MM.1S (cell line): ENCODE results near the gene TBC1D10A.

Experiments
- DNase-seq: peaks from one replicate; pipeline ENCODE4 v3.0.0-alpha.2; 2015
- H2AFZ ChIP-seq: fragments of 300-600 bp; sonication (generic); 2 replicates; pipeline ENCODE4 v1.6.0; 2016; ENCODE audit warnings: antibody characterized with exemption, low read length
- H3F3A ChIP-seq: fragments of 300-600 bp; sonication (generic); 2 replicates; pipeline ENCODE4 v1.6.1; 2016; ENCODE audit warnings: mild to moderate bottlenecking, antibody characterized with exemption, low read length, moderate library complexity, mixed read lengths; ENCODE audit not compliant: insufficient read depth
- H3K27ac ChIP-seq: fragments of 300-600 bp; sonication (generic); 2 replicates; pipeline ENCODE4 v1.5.1; 2016; ENCODE audit warnings: mild to moderate bottlenecking, low read length
- H3K27me3 ChIP-seq: fragments of 300-600 bp; sonication (generic); replicated peaks from 2 replicates; pipeline ENCODE4 v1.6.0; 2016; ENCODE audit warnings: low read length; ENCODE audit not compliant: insufficient read depth
- H3K36me3 ChIP-seq: fragments of 300-600 bp; sonication (generic); replicated peaks from 2 replicates; pipeline ENCODE4 v1.6.1; 2016; ENCODE audit warnings: mild to moderate bottlenecking, low read length, mixed read lengths; ENCODE audit not compliant: insufficient read depth
- H3K4me1 ChIP-seq: fragments of 300-600 bp; sonication (generic); 2 replicates; pipeline ENCODE4 v1.6.1; 2016; ENCODE audit warnings: low read length, mixed read lengths
- H3K4me2 ChIP-seq: fragments of 300-600 bp; sonication (generic); 2 replicates; pipeline ENCODE4 v1.6.0; 2016; ENCODE audit warnings: low read depth, low read length
- H3K4me3 ChIP-seq: fragments of 300-600 bp; sonication (generic); 2 replicates; pipeline ENCODE4 v1.5.1; 2016; ENCODE audit warnings: low read length, mixed read lengths
- H3K79me2 ChIP-seq: fragments of 300-600 bp; sonication (generic); 2 replicates; pipeline ENCODE4 v1.6.1; 2016; ENCODE audit warnings: mixed run types, low read length, mixed read lengths
- H3K9ac ChIP-seq: fragments of 300-600 bp; sonication (generic); 2 replicates; pipeline ENCODE4 v1.6.1; 2016; ENCODE audit warnings: low read length, mixed read lengths
- H3K9me2 ChIP-seq: fragments of 300-600 bp; sonication (generic); replicated peaks from 2 replicates; pipeline ENCODE4 v1.6.1; 2016; ENCODE audit warnings: mild to moderate bottlenecking, low read length, mixed read lengths; ENCODE audit not compliant: insufficient read depth
- H3K9me3 ChIP-seq: fragments of 300-600 bp; sonication (generic); replicated peaks from 2 replicates; pipeline ENCODE4 v1.6.1; 2016; ENCODE audit warnings: mild to moderate bottlenecking, low read length, mixed read lengths; ENCODE audit not compliant: insufficient read depth
- H4K20me1 ChIP-seq: fragments of 300-600 bp; sonication (generic); 2 replicates; pipeline ENCODE4 v1.6.1; 2016; ENCODE audit warnings: mild to moderate bottlenecking, low read length, moderate library complexity, mixed read lengths; ENCODE audit not compliant: insufficient read depth
- CTCF ChIP-seq: fragments of 300-600 bp; sonication (generic); IDR thresholded peaks from 2 replicates; pipeline ENCODE4 v1.5.1; 2016; ENCODE audit warnings: antibody characterized with exemption, low read length, mixed read lengths
- EZH2 ChIP-seq: fragments of 300-600 bp; sonication (generic); optimal IDR thresholded peaks from 2 replicates; pipeline ENCODE3; 2017; ENCODE audit warnings: low read depth, mild to moderate bottlenecking, antibody characterized with exemption, low read length, mixed read lengths
- EZH2phosphoT487 ChIP-seq: fragments of 300-600 bp; sonication (generic); IDR thresholded peaks from 2 replicates; pipeline ENCODE4 v1.6.1; 2018; ENCODE audit warnings: antibody characterized with exemption, low read length

Gene TBC1D10A

GRCh38 chr22:30336752-30337460 is 10.2 kb upstream of the TBC1D10A start:
- DNase-seq: no peak
- H3K27me3 ChIP-seq: no peaks in the 10 kb centered on the region
- H3K4me2 ChIP-seq: no peak overlapping the region
- no peaks in the 10 kb centered on the region for H3K9me3 ChIP-seq
- H3K79me2 ChIP-seq: no peaks in the 10 kb centered on the region
- H3K9me2 ChIP-seq: no peaks in the 10 kb centered on the region
- H3K9ac ChIP-seq: no peak overlapping the region
- peaks cover 25% of the 10 kb centered on the region for H3K36me3 ChIP-seq
- no peak overlapping the region for H2AFZ ChIP-seq
- H3K4me3 ChIP-seq: no peak overlapping the region
- no peaks in the 10 kb centered on the region for H3F3A ChIP-seq
- no peak overlapping the region for H3K27ac ChIP-seq
- H3K4me1 ChIP-seq: no peaks in the 10 kb centered on the region
- no peaks in the 10 kb centered on the region for H4K20me1 ChIP-seq
- TF ChIP-seq EZH2: no peak
- TF ChIP-seq CTCF: no peak
- no peak for TF ChIP-seq EZH2phosphoT487

DNA sequence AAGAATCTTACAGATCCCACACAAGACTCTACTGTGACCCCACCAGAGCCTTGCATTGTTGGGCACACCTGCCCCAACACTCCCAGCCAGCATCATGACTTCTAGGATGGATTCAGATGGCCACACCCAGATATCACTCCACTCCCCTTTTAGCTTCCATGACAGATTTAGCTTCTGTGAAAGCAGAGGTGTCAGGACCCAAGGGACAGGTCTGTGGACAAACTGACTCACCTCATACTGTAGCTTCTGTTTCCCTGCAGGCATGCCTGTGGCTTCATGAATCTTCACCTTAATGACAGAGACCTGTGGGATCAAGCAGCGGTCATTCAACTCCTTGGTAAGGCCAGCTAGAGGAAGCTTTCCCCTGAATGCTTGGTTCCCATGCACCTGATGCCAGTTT is 8.5 kb upstream of the TBC1D10A start:
- H3F3A ChIP-seq: no peaks in the 10 kb centered on the region
- H3K4me2 ChIP-seq: no peak overlapping the region
- H3K4me1 ChIP-seq: no peaks in the 10 kb centered on the region
- H3K9ac ChIP-seq: no peak overlapping the region
- no peaks in the 10 kb centered on the region for H3K27me3 ChIP-seq
- TF ChIP-seq EZH2phosphoT487: no peak
- no peak for TF ChIP-seq CTCF
- TF ChIP-seq EZH2: no peak
- H2AFZ ChIP-seq: no peak overlapping the region
- H3K4me3 ChIP-seq: no peak overlapping the region
- no peaks in the 10 kb centered on the region for H4K20me1 ChIP-seq
- no peak for DNase-seq
- H3K36me3 ChIP-seq: peaks cover 19% of the 10 kb centered on the region
- no peaks in the 10 kb centered on the region for H3K79me2 ChIP-seq
- H3K9me3 ChIP-seq: no peaks in the 10 kb centered on the region
- H3K9me2 ChIP-seq: no peaks in the 10 kb centered on the region
- no peak overlapping the region for H3K27ac ChIP-seq

DNA sequence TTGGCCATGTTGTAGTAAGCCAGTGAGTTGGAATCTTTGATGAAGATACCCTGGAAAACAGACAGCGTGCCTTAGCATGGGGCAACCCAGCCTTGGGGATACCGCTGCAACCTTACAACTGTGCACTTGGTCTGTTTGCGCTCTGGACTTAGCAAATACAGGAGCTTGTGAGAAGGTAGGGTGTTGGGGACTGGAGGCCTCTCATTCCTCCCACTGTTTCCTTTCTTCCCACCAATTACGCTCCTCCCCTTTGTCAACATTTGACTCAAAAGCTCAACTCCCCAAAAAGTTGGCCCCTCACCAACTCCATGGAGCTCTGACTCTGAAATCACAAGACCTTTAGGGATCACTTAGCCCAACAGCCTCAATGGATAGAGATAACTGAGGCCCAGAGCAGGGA is 7.9 kb upstream of the TBC1D10A start:
- H4K20me1 ChIP-seq: no peaks in the 10 kb centered on the region
- H2AFZ ChIP-seq: no peak overlapping the region
- H3K9me2 ChIP-seq: no peaks in the 10 kb centered on the region
- H3K4me2 ChIP-seq: no peak overlapping the region
- H3K9ac ChIP-seq: no peak overlapping the region
- TF ChIP-seq CTCF (no peak), EZH2 (no peak), EZH2phosphoT487 (no peak)
- no peaks in the 10 kb centered on the region for H3K9me3 ChIP-seq
- H3K79me2 ChIP-seq: no peaks in the 10 kb centered on the region
- DNase-seq: no peak
- H3K4me3 ChIP-seq: no peak overlapping the region
- H3K27me3 ChIP-seq: no peaks in the 10 kb centered on the region
- no peaks in the 10 kb centered on the region for H3F3A ChIP-seq
- no peak overlapping the region for H3K27ac ChIP-seq
- H3K4me1 ChIP-seq: no peaks in the 10 kb centered on the region
- peaks cover 19% of the 10 kb centered on the region for H3K36me3 ChIP-seq
